ENCODE measurements around the gene FAM184B. TPM values are rescaled to one million over a fixed set of nuclear protein-coding genes. Genes with fewer than 3 reads are reported as not detected.
A peak's percentile ranks its signal among the peaks of the same experiment; 100 is the strongest.

The FAM184B gene
- total RNA-seq, 1 donor from 2014 or later, result not detected

DNA sequence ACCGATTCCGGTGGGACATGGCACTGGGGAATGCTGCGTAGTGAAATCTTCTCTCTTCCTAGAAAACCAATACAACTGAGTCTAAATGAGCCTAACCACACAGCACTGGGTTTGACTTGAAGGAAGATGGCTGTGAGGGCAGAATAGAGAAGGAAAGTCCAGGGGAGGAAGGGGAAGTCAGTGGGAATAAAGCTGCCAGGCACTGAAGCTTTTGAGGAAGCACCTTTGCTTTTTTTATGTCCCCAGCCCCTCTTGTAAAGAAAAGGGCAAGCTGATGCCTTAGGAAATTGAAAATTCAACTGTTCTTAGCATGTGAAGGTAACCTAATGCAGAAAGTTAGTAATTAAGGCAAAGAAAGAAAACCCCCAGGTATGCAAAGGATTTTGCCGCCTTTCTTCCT, 146.4 kb downstream of the FAM184B start:
- Mint-ChIP-seq H3K9me3 (ENCODE audit: unreplicated experiment) (no peaks in the 10 kb centered on the region), H3K4me3 (ENCODE audit: unreplicated experiment) (no peak overlapping the region), H3K27me3 (ENCODE audit: unreplicated experiment) (no peaks in the 10 kb centered on the region), H3K27ac (ENCODE audit: unreplicated experiment) (peak overlapping the region; percentile 45), H3K36me3 (ENCODE audit: unreplicated experiment) (peaks cover 26% of the 10 kb centered on the region), H3K4me1 (ENCODE audit: unreplicated experiment) (peaks cover 2% of the 10 kb centered on the region)
- TF ChIP-seq, protein P1, sequence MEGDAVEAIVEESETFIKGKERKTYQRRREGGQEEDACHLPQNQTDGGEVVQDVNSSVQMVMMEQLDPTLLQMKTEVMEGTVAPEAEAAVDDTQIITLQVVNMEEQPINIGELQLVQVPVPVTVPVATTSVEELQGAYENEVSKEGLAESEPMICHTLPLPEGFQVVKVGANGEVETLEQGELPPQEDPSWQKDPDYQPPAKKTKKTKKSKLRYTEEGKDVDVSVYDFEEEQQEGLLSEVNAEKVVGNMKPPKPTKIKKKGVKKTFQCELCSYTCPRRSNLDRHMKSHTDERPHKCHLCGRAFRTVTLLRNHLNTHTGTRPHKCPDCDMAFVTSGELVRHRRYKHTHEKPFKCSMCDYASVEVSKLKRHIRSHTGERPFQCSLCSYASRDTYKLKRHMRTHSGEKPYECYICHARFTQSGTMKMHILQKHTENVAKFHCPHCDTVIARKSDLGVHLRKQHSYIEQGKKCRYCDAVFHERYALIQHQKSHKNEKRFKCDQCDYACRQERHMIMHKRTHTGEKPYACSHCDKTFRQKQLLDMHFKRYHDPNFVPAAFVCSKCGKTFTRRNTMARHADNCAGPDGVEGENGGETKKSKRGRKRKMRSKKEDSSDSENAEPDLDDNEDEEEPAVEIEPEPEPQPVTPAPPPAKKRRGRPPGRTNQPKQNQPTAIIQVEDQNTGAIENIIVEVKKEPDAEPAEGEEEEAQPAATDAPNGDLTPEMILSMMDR (IDR thresholded peaks at IDR 0.05), result no peak
- DNase-seq (ENCODE audit: extremely low spot score, unreplicated experiment), result no peak

DNA sequence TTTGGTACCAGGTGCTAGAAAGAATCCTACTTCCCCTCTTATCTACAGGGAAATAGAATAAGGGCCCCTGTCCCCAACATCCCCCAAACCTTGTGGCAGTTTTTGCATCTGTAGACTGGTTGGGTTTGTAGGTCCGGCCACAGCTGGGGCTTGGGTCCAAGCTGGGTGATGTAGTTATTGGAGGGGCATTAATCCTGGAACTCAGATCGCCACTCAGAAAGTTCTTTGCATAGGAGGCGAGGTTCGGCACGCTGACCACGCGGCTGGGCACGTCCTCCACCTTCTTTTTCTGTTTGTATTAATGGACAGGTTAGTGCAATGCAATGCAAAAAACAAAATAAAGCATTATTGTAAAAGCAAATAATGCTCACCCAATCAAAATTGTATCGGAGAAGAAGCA, 147.8 kb downstream of the FAM184B start:
- Mint-ChIP-seq H3K4me3 (ENCODE audit: unreplicated experiment) (no peak overlapping the region), H3K27me3 (ENCODE audit: unreplicated experiment) (no peaks in the 10 kb centered on the region), H3K36me3 (ENCODE audit: unreplicated experiment) (peaks cover 37% of the 10 kb centered on the region), H3K4me1 (ENCODE audit: unreplicated experiment) (peaks cover 2% of the 10 kb centered on the region), H3K9me3 (ENCODE audit: unreplicated experiment) (no peaks in the 10 kb centered on the region), H3K27ac (ENCODE audit: unreplicated experiment) (no peak overlapping the region)
- no peak for DNase-seq (ENCODE audit: extremely low spot score, unreplicated experiment)
- TF ChIP-seq, protein P1 (IDR thresholded peaks at IDR 0.05), result no peak

DNA sequence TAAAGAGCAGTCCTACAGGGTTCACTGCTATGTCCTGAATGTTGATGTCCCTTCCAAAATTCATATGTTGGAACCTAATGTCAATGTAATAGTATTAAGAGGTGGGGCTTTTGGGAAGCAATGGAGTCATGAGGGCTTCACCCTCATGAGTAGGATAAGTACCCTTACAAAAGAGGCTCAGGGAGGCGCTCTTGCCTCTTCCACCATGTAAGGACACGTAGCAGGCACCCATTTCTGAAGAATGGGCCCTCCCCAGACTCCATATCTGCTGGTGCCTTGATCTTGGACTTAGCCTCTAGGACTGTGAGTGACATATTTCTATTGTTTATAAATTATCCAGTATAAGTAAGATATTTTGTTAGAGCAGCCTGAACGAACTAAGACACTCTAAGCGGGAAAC, 151.2 kb downstream of the FAM184B start:
- Mint-ChIP-seq H3K27ac (ENCODE audit: unreplicated experiment) (no peak overlapping the region), H3K36me3 (ENCODE audit: unreplicated experiment) (peaks cover 57% of the 10 kb centered on the region)
- no peak for DNase-seq (ENCODE audit: extremely low spot score, unreplicated experiment)

DNA sequence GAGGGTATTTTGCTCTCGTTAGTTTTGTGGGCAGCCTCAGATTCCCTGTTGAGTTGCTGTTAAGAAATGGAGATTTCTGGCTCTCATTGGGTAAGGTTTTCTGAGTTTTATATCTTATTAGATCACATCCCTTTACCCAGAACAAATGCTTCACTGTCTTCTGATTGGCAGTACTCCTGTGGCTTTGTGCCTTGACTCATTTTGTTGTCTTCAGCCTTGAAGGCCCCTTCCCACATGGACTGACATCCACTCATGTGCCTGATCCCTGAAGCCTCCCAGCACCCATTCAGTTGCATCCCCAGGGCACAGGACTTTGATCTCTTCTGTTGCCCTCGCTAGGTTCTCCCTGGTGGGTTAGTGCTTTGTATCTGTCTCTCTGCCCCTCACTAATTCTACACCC, 156.6 kb downstream of the FAM184B start:
- no peak for DNase-seq (ENCODE audit: extremely low spot score, unreplicated experiment)
- H3K27me3 Mint-ChIP-seq (ENCODE audit: unreplicated experiment), result no peaks in the 10 kb centered on the region
- H3K27ac Mint-ChIP-seq (ENCODE audit: unreplicated experiment), result no peak overlapping the region
- peaks cover under 1% of the 10 kb centered on the region for H3K4me1 Mint-ChIP-seq (ENCODE audit: unreplicated experiment)
- peaks cover 68% of the 10 kb centered on the region for H3K36me3 Mint-ChIP-seq (ENCODE audit: unreplicated experiment)
- no peaks in the 10 kb centered on the region for H3K9me3 Mint-ChIP-seq (ENCODE audit: unreplicated experiment)
- no peak overlapping the region for H3K4me3 Mint-ChIP-seq (ENCODE audit: unreplicated experiment)
- TF ChIP-seq, protein P1 (IDR thresholded peaks at IDR 0.05), result no peak

More for the DNA sequence above, 151.2 kb downstream of the FAM184B start:
- no peaks in the 10 kb centered on the region for H3K27me3 Mint-ChIP-seq (ENCODE audit: unreplicated experiment)
- no peak overlapping the region for H3K4me3 Mint-ChIP-seq (ENCODE audit: unreplicated experiment)
- TF ChIP-seq, protein P1 (IDR thresholded peaks at IDR 0.05), result no peak
- no peaks in the 10 kb centered on the region for H3K9me3 Mint-ChIP-seq (ENCODE audit: unreplicated experiment)
- H3K4me1 Mint-ChIP-seq (ENCODE audit: unreplicated experiment), result no peaks in the 10 kb centered on the region

DNA sequence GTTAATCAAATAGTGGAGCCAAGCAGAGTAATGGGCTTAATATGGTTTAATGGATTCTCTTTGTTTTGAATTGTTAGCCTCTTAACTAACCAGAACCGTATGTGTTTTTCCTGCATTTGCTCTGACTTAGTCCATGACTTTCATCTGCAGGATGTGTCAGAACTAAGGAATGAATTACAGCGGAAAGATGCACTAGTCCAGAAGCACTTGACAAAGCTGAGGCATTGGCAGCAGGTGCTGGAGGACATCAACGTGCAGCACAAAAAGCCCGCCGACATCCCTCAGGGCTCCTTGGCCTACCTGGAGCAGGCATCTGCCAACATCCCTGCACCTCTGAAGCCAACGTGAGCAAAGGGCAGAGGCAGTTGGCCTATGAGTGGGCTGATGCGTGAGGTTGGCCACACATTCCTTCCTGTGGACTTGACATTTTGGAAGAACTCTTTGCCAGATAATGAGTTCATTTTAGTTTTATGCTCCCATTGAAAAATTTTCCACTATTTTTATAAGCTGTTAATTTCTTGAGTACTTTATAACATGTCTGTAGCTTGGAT, 157.9 kb downstream of the FAM184B start:
- Mint-ChIP-seq H3K27ac (ENCODE audit: unreplicated experiment) (no peak overlapping the region), H3K27me3 (ENCODE audit: unreplicated experiment) (no peaks in the 10 kb centered on the region), H3K4me3 (ENCODE audit: unreplicated experiment) (no peak overlapping the region), H3K36me3 (ENCODE audit: unreplicated experiment) (peaks cover 65% of the 10 kb centered on the region), H3K9me3 (ENCODE audit: unreplicated experiment) (no peaks in the 10 kb centered on the region), H3K4me1 (ENCODE audit: unreplicated experiment) (peaks cover 14% of the 10 kb centered on the region)
- DNase-seq (ENCODE audit: extremely low spot score, unreplicated experiment), result no peak
- TF ChIP-seq, protein P1 (IDR thresholded peaks at IDR 0.05), result no peak

Data from osteocyte (in vitro differentiated cells).